ENCODE data around the gene FTHL17. TPM values are rescaled to one million over a fixed set of nuclear protein-coding genes. Genes with fewer than 3 reads are reported as not detected.

Gene FTHL17
- total RNA-seq, 2 donors from 2014 or later = not detected

Other genes with a start within 250 kb of the FTHL17 start
- gene TAB3, start 182.8 kb downstream of the FTHL17 start, total RNA-seq = 10 to 100 TPM; 23.1 to 28.3 TPM

Data from T-helper 17 cell (primary cell).